ENCODE data around the gene GRIK5. TPM values are rescaled to one million over a fixed set of nuclear protein-coding genes. Genes with fewer than 3 reads are reported as not detected.
A peak's percentile ranks its signal among the peaks of the same experiment; 100 is the strongest.

The GRIK5 gene
- 0.36 to 0.59 TPM (median 0.37 TPM) in 3 replicates for total RNA-seq
- long read RNA-seq: 0 reads

GRCh38 chr19:42069619-42070351 is at the start of gene GRIK5:
GRIK5 (minus strand) TSS chr19:42070206; CDS start chr19:42065770, 4,436 bp downstream.
- peaks cover 2% of the 10 kb centered on the region for H3K36me3 Mint-ChIP-seq (ENCODE audit: low read depth)
- peaks cover 6% of the 10 kb centered on the region for H3K27me3 Mint-ChIP-seq (ENCODE audit: low read depth)
- H3K27ac Mint-ChIP-seq (ENCODE audit: unreplicated experiment): no peak within 1 kb of the TSS
- DNase-seq (ENCODE audit: low spot score): no peak
- H3K9me3 Mint-ChIP-seq (ENCODE audit: low read depth): no peaks in the 10 kb centered on the region
- peaks cover 3% of the 10 kb centered on the region for H3K4me1 Mint-ChIP-seq (ENCODE audit: low read depth)
- TF ChIP-seq, protein P1, sequence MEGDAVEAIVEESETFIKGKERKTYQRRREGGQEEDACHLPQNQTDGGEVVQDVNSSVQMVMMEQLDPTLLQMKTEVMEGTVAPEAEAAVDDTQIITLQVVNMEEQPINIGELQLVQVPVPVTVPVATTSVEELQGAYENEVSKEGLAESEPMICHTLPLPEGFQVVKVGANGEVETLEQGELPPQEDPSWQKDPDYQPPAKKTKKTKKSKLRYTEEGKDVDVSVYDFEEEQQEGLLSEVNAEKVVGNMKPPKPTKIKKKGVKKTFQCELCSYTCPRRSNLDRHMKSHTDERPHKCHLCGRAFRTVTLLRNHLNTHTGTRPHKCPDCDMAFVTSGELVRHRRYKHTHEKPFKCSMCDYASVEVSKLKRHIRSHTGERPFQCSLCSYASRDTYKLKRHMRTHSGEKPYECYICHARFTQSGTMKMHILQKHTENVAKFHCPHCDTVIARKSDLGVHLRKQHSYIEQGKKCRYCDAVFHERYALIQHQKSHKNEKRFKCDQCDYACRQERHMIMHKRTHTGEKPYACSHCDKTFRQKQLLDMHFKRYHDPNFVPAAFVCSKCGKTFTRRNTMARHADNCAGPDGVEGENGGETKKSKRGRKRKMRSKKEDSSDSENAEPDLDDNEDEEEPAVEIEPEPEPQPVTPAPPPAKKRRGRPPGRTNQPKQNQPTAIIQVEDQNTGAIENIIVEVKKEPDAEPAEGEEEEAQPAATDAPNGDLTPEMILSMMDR (IDR thresholded peaks at IDR 0.05): no peak
- no peak within 1 kb of the TSS for H3K4me3 Mint-ChIP-seq (ENCODE audit: unreplicated experiment)

DNA sequence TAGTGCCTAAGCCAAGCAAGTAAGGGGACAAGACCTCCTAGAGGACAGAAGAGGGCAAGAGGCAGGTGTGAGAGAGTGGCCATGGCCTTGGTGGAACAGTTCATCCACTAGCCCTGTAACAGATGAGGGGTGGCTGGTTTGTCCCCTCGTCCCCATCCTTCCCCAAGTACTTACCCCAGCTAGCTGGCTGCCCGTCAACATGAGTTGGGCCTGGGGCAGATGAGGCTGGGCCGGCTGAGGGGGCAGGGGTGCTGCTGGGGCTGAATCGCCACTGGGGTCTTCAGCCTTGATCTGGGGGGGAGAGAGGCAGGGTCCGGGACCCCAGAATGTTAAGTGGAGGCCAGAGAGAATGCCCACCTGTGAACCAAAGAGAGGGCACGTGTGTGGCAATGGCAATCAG is 47.1 kb upstream of the GRIK5 start:
- Mint-ChIP-seq H3K4me3 (ENCODE audit: unreplicated experiment) (no peak overlapping the region), H3K36me3 (ENCODE audit: low read depth) (no peaks in the 10 kb centered on the region), H3K27me3 (ENCODE audit: low read depth) (no peaks in the 10 kb centered on the region), H3K4me1 (ENCODE audit: low read depth) (peaks cover 49% of the 10 kb centered on the region), H3K9me3 (ENCODE audit: low read depth) (no peaks in the 10 kb centered on the region), H3K27ac (ENCODE audit: unreplicated experiment) (no peak overlapping the region)
- DNase-seq (ENCODE audit: low spot score): no peak
- TF ChIP-seq, protein P1 (IDR thresholded peaks at IDR 0.05): no peak

DNA sequence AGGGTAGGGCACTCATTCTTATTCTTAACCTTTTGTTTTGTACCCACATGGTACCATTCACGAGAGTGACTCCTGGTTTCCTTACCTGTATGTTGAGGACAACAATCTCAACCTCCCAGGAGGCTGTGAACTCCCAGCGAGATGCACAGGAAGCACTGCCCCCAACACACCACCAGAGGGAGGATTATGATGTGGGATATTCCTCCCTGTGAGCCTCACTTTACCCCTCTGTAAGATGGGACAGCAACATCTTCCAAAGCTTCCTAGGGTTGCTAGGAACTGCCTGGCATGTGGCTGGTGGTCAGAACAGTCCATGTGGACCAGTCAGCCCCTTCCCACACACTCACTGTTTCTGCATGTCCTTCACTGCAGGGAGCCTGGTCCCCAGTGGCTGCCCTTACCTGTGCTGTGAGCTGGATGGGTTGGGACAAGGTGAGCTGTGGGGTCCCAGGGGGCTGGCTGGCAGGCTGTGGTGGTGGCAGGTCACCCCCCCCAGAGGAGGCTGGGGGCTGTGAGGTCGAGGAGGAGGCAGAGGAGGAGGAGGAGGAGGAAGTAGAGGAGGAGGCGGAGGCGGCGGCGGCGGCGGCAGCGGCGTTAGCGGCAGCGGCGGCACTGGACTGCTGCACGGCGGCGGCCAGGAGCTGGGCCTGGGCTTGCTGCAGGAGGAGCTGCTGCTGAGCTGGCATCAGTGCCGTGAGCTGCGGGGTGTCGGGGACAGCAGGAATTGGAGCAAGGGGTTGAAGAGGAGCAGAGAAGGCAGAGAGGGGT is 46.5 kb upstream of the GRIK5 start:
- Mint-ChIP-seq H3K4me3 (ENCODE audit: unreplicated experiment) (no peak overlapping the region), H3K9me3 (ENCODE audit: low read depth) (no peaks in the 10 kb centered on the region), H3K27ac (ENCODE audit: unreplicated experiment) (no peak overlapping the region), H3K27me3 (ENCODE audit: low read depth) (no peaks in the 10 kb centered on the region), H3K36me3 (ENCODE audit: low read depth) (no peaks in the 10 kb centered on the region), H3K4me1 (ENCODE audit: low read depth) (peaks cover 50% of the 10 kb centered on the region)
- no peak for DNase-seq (ENCODE audit: low spot score)
- TF ChIP-seq, protein P1 (IDR thresholded peaks at IDR 0.05): no peak

- no peaks in the 10 kb centered on the region for H3K27me3 Mint-ChIP-seq (ENCODE audit: low read depth)
- no peaks in the 10 kb centered on the region for H3K36me3 Mint-ChIP-seq (ENCODE audit: low read depth)
- H3K4me3 Mint-ChIP-seq (ENCODE audit: unreplicated experiment): no peak overlapping the region
- H3K27ac Mint-ChIP-seq (ENCODE audit: unreplicated experiment): no peak overlapping the region
- H3K9me3 Mint-ChIP-seq (ENCODE audit: low read depth): no peaks in the 10 kb centered on the region
- TF ChIP-seq, protein P1 (IDR thresholded peaks at IDR 0.05): no peak
- peaks cover 48% of the 10 kb centered on the region for H3K4me1 Mint-ChIP-seq (ENCODE audit: low read depth)
- no peak for DNase-seq (ENCODE audit: low spot score)
Observed at GRCh38 chr19:42115705-42116104, 45.7 kb upstream of the GRIK5 start.

DNA sequence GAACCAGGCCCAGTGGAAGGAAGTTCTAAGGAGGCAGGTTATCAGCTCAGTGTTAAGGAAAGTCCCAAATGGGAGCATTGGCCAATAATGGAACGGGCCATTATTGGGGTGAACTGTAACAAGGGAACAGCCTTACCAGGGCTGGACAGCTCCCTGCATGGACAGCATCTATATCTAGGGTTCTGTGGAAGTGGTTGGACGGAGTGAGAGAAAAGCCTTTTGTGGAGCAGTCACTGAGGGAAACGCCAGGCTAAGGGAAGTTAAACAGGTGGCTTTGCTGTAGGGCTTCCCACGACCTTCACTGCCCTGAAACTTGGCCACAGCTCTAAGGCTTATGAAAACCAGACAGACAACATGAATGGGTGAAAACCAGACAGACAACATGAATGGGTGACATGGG is 45.2 kb upstream of the GRIK5 start:
- DNase-seq (ENCODE audit: low spot score): no peak
- no peaks in the 10 kb centered on the region for H3K36me3 Mint-ChIP-seq (ENCODE audit: low read depth)
- TF ChIP-seq, protein P1 (IDR thresholded peaks at IDR 0.05): no peak
- peak overlapping the region; percentile 12 for H3K27ac Mint-ChIP-seq (ENCODE audit: unreplicated experiment)
- no peaks in the 10 kb centered on the region for H3K27me3 Mint-ChIP-seq (ENCODE audit: low read depth)
- no peak overlapping the region for H3K4me3 Mint-ChIP-seq (ENCODE audit: unreplicated experiment)
- no peaks in the 10 kb centered on the region for H3K9me3 Mint-ChIP-seq (ENCODE audit: low read depth)
- peaks cover 47% of the 10 kb centered on the region for H3K4me1 Mint-ChIP-seq (ENCODE audit: low read depth)

All from chondrocyte (in vitro differentiated cells).